ENCODE results near the gene SUGP1.

DNA sequence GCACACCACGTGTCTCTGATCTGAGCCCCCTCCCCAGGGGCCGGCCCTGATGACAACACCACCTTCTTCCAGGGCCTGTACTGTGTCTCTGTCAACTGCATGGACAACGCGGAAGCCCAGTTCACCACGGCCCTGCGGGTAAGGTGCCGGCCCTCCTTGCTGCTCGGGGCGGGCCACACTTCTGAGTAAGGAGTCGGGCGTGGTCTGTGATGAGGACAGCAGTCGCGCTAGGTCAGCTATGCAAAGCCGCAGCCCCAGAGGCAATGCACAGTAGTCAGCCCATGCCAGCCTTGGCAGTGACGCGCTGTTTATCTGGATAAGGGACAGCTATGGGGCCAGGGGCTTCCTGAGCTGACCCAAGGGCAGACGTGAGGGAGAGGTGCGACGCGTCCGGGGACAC lies 24.9 kb upstream of the SUGP1 start:
- TF ChIP-seq CTCF (IDR thresholded peaks at IDR 0.05; ENCODE audit: low read length) (no peak), EZH2 (IDR thresholded peaks at IDR 0.05; ENCODE audit: borderline replicate concordance, low read length) (no peak)

Measured in OCI-LY1 (cell line).